Endothelial cell of umbilical vein (primary cell): ENCODE measurements around the gene WRAP73. TPM values are rescaled to one million over a fixed set of nuclear protein-coding genes. Genes with fewer than 3 reads are reported as not detected.

Experiments used
- BruUV-seq: library from RNA; stranded (reverse); fragments of 400-500 nt; replicated peaks from 2 replicates; lab custom pipeline; 2021; lab: Mats Ljungman, UMichigan
- CTCF ChIA-PET: fragments of 300-600, 350-600 bp; sonication (Branson Sonifier 250); formaldehyde crosslinking; loops from one replicate; lab custom pipeline; 2021; ENCODE audit warnings: antibody characterized with exemption, inconsistent platforms; lab: Charles Lee
- POLR2A ChIA-PET: fragments of 300-600, 350-600 bp; sonication (Branson Sonifier 250); formaldehyde crosslinking; loops from one replicate; lab custom pipeline; 2021; ENCODE audit warnings: antibody characterized with exemption, inconsistent platforms; lab: Charles Lee
- DNase-seq: peaks from one replicate; pipeline ENCODE4 v3.0.0-alpha.2; 2011; ENCODE audit warnings: low read depth, low spot score
- FAIRE-seq: peaks from 2 replicates; lab custom pipeline; 2011; peaks lifted over from hg19 to GRCh38; lab: Jason Lieb, UNC
- H2AFZ ChIP-seq: 2 replicates; pipeline ENCODE4 v1.6.0; 2012; ENCODE audit warnings: low read depth, low read length, control low read depth, inconsistent platforms
- H3K27ac ChIP-seq: 2 replicates; pipeline ENCODE4 v1.5.1; 2011; ENCODE audit warnings: low read depth, mild to moderate bottlenecking, control low read depth, low read length, moderate library complexity; ENCODE audit not compliant: insufficient read depth
- H3K27me3 ChIP-seq, 2 experiments: 2 replicates each; pipeline versions ENCODE4 v1.6.0 to v1.6.1; 2011; ENCODE audit warnings: low read length in 2 of 2, mixed read lengths in 1 of 2; ENCODE audit not compliant: control insufficient read depth in 2 of 2, insufficient read depth in 2 of 2
- H3K36me3 ChIP-seq, 2 experiments: 2 replicates in 1 of 2; 3 replicates in 1 of 2; pipeline ENCODE4 v1.5.1; 2011; ENCODE audit warnings: low read length in 2 of 2, mild to moderate bottlenecking in 1 of 2, moderate library complexity in 1 of 2; ENCODE audit not compliant: control insufficient read depth in 2 of 2, insufficient read depth in 2 of 2; ENCODE audit errors: extremely low read depth in 1 of 2
- H3K4me1 ChIP-seq: 3 replicates; pipeline ENCODE4 v1.5.1; 2011; ENCODE audit warnings: mild to moderate bottlenecking, low read length; ENCODE audit not compliant: control insufficient read depth, insufficient read depth; ENCODE audit errors: extremely low read depth
- H3K4me2 ChIP-seq: 2 replicates; pipeline ENCODE4 v1.6.1; 2011; ENCODE audit warnings: low read length, control low read depth, mixed read lengths; ENCODE audit not compliant: insufficient read depth
- H3K4me3 ChIP-seq, 3 experiments: fragments of 200-600 bp in 1 of 3; sonication (generic), shearing (Covaris generic) in 1 of 3; replicated peaks in 1 of 3; 2 replicates each; pipeline ENCODE4 v1.5.1; 2011 to 2016; ENCODE audit warnings: control low read depth in 3 of 3, low read length in 3 of 3, mild to moderate bottlenecking in 2 of 3, inconsistent platforms in 1 of 3, low read depth in 1 of 3, moderate library complexity in 1 of 3; ENCODE audit not compliant: insufficient read depth in 1 of 3
- H3K79me2 ChIP-seq: 2 replicates; pipeline ENCODE4 v1.6.0; 2012; ENCODE audit warnings: low read length, inconsistent platforms; ENCODE audit not compliant: control insufficient read depth, insufficient read depth
- H3K9ac ChIP-seq: replicated peaks from 2 replicates; pipeline ENCODE3; 2011; ENCODE audit warnings: low read length, control low read depth; ENCODE audit not compliant: insufficient read depth; ENCODE audit errors: extremely low read depth
- H3K9me1 ChIP-seq: replicated peaks from 3 replicates; pipeline ENCODE4 v1.6.0; 2011; ENCODE audit warnings: mild to moderate bottlenecking, low read length; ENCODE audit not compliant: control insufficient read depth, insufficient read depth; ENCODE audit errors: extremely low read depth
- H3K9me3 ChIP-seq: replicated peaks from 2 replicates; pipeline ENCODE4 v1.5.1; 2012; ENCODE audit warnings: low read length, inconsistent platforms; ENCODE audit not compliant: control insufficient read depth, insufficient read depth
- H4K20me1 ChIP-seq: replicated peaks from 2 replicates; pipeline ENCODE3; 2011; ENCODE audit warnings: mild to moderate bottlenecking, low read length; ENCODE audit not compliant: control insufficient read depth, insufficient read depth; ENCODE audit errors: extremely low read depth
- CTCF ChIP-seq, 2 donors: IDR thresholded peaks; 1 replicate in 1 of 2; 2 replicates in 1 of 2; pipeline ENCODE4 v1.5.1; 2011; ENCODE audit warnings: low read length in 2 of 2, mild to moderate bottlenecking in 2 of 2, moderate library complexity in 2 of 2, control low read depth in 1 of 2, inconsistent platforms in 1 of 2, low read depth in 1 of 2; ENCODE audit not compliant: insufficient read depth in 1 of 2; ENCODE audit errors: extremely low read depth in 1 of 2
- EZH2 ChIP-seq: IDR thresholded peaks from 2 replicates; pipeline ENCODE4 v1.6.1; 2012; ENCODE audit warnings: borderline replicate concordance, low read depth, mild to moderate bottlenecking, moderate library complexity, low read length, inconsistent platforms; ENCODE audit not compliant: severe bottlenecking
- FOS ChIP-seq: IDR thresholded peaks from 2 replicates; pipeline ENCODE4 v1.6.1; 2011; ENCODE audit warnings: mild to moderate bottlenecking, low read length, moderate library complexity, borderline replicate concordance; ENCODE audit not compliant: insufficient read depth
- GATA2 ChIP-seq: IDR thresholded peaks from 2 replicates; pipeline ENCODE4 v1.7.0; 2011; ENCODE audit warnings: low read depth, mild to moderate bottlenecking, moderate library complexity, mixed read lengths, low read length; ENCODE audit not compliant: insufficient read length, insufficient read depth
- JUN ChIP-seq: IDR thresholded peaks from 2 replicates; pipeline ENCODE4 v1.6.1; 2011; ENCODE audit warnings: borderline replicate concordance, low read depth; ENCODE audit not compliant: insufficient read length, insufficient read depth
- MAX ChIP-seq: IDR thresholded peaks from 2 replicates; pipeline ENCODE4 v1.6.1; 2011; ENCODE audit not compliant: insufficient read depth, insufficient read length
- MYC ChIP-seq: IDR thresholded peaks from one replicate; pipeline ENCODE4 v1.6.1; 2011; ENCODE audit warnings: mild to moderate bottlenecking, low read depth, low read length
- POLR2A ChIP-seq: IDR thresholded peaks from 2 replicates; pipeline ENCODE4 v1.6.1; 2012; ENCODE audit warnings: low read depth, mild to moderate bottlenecking, control low read depth, low read length
- POLR2AphosphoS5 ChIP-seq: IDR thresholded peaks from 2 replicates; pipeline ENCODE4 v1.6.1; 2012; ENCODE audit warnings: low read depth, mild to moderate bottlenecking, control low read depth, low read length, moderate library complexity; ENCODE audit not compliant: insufficient read depth
- dilution Hi-C: fragments of 300-500 bp; cut with MboI; formaldehyde crosslinking; loops from one replicate; pipeline ENCODE4 v1.15.0; 2019; ENCODE audit warnings: low sequenced_read_pairs; ENCODE audit not compliant: extremely low pct_ligation_motif_present
- intact Hi-C: fragments of 100-400 bp; cut with micrococcal nuclease; formaldehyde crosslinking; loops from one replicate; pipeline ENCODE4 v1.10.0; 2022
- polyA plus RNA-seq, 4 experiments: library from polyadenylated mRNA; depleted of rRNA in 3 of 4; stranded (reverse) in 3 of 4; unstranded in 1 of 4; fragments of >200 nt; gene quantifications; 2 replicates each; pipeline versions ENCODE4 v1.2.1 to v1.2.3, GENCODE V29; 2011 to 2012; ENCODE audit warnings: missing spikeins in 1 of 4
- total RNA-seq: library from RNA; stranded (reverse); gene quantifications from 2 replicates; pipeline ENCODE4 v1.2.3, GENCODE V29; 2021

The WRAP73 gene
- total and polyA plus RNA-seq, 2 donors (not counting 3 experiments of a cell fraction or from before 2014, with no cell fraction given) = 23.0 to 50.7 TPM

GRCh38 chr1:3645247-3645646, 4.7 kb downstream of the WRAP73 start:
- POLR2A ChIA-PET = no interaction called here
- no peak for FAIRE-seq

More at GRCh38 chr1:3645247-3645646, 4.7 kb downstream of the WRAP73 start:
- Histone ChIP-seq H3K9ac (no peak overlapping the region), H3K9me3 (no peaks in the 10 kb centered on the region), H3K9me1 (no peaks in the 10 kb centered on the region), H2AFZ (no peak overlapping the region), H4K20me1 (no peaks in the 10 kb centered on the region), H3K27me3 (peaks cover 0 to 3% of the 10 kb centered on the region in 2 experiments), H3K79me2 (peaks cover 4% of the 10 kb centered on the region), H3K4me2 (no peak overlapping the region), H3K4me1 (peaks cover 8% of the 10 kb centered on the region), H3K36me3 (peaks cover 0 to 13% of the 10 kb centered on the region in 2 experiments), H3K4me3 (no peak overlapping the region), H3K27ac (no peak overlapping the region)
- BruUV-seq = no TSS peak
- intact Hi-C loops = no loop called here
- DNase-seq = no peak
- CTCF ChIA-PET = no interaction called here
- TF ChIP-seq JUN = no peak
- no peak for TF ChIP-seq GATA2
- no peak for TF ChIP-seq POLR2A
- TF ChIP-seq EZH2 = no peak
- no peak for TF ChIP-seq FOS
- TF ChIP-seq CTCF (IDR thresholded peaks at IDR 0.05; ENCODE audit: extremely low read depth in 1 of 2, insufficient read depth in 1 of 2, low read depth in 1 of 2, low read length in 2 of 2) = no peak
- TF ChIP-seq MYC = no peak
- no peak for TF ChIP-seq MAX
- no peak for TF ChIP-seq POLR2AphosphoS5
- dilution Hi-C loops = no loop called here
